ENCODE data around the gene TRAF1.

DNA sequence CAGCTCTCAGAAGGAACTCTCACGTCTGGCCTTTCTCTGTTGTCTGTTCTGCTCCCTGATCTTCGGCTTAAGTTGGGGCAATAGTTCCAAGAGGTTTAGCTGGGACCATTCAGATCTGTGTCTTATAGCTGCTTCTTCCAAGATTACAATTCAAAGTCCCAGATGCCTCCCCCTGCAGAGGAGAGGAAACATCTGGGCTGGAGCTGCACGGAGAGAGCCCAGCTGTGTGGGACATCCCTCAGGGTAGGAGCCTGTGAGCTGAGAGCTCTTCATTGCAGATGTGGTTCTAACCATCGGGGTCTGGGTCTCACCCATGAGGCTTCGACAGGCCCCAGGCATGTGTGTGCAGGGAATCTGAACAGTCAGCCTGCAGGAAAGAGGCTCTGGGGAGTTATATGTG lies 40.6 kb downstream of the TRAF1 start:
- no peak for TF ChIP-seq POLR2A (IDR thresholded peaks at IDR 0.05; ENCODE audit: extremely low read depth, insufficient read length)
- TF ChIP-seq, protein P1, sequence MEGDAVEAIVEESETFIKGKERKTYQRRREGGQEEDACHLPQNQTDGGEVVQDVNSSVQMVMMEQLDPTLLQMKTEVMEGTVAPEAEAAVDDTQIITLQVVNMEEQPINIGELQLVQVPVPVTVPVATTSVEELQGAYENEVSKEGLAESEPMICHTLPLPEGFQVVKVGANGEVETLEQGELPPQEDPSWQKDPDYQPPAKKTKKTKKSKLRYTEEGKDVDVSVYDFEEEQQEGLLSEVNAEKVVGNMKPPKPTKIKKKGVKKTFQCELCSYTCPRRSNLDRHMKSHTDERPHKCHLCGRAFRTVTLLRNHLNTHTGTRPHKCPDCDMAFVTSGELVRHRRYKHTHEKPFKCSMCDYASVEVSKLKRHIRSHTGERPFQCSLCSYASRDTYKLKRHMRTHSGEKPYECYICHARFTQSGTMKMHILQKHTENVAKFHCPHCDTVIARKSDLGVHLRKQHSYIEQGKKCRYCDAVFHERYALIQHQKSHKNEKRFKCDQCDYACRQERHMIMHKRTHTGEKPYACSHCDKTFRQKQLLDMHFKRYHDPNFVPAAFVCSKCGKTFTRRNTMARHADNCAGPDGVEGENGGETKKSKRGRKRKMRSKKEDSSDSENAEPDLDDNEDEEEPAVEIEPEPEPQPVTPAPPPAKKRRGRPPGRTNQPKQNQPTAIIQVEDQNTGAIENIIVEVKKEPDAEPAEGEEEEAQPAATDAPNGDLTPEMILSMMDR (IDR thresholded peaks at IDR 0.05; ENCODE audit: low read depth, low read length) = no peak

Data from NB4 (cell line).